H1 (cell line): ENCODE results near the gene PPP1R15B. TPM values are rescaled to one million over a fixed set of nuclear protein-coding genes. Genes with fewer than 3 reads are reported as not detected.
A peak's percentile ranks its signal among the peaks of the same experiment; 100 is the strongest.

Experiments
- CTCF ChIA-PET: fragments of 300-600 bp; sonication (Branson Sonifier 250); formaldehyde crosslinking; loops from one replicate; lab custom pipeline; 2021; ENCODE audit not compliant: partially characterized antibody; lab: Charles Lee
- POLR2A ChIA-PET: fragments of 300-600 bp; sonication (Branson Sonifier 250); formaldehyde crosslinking; loops from one replicate; lab custom pipeline; 2021; ENCODE audit warnings: inconsistent platforms; ENCODE audit not compliant: partially characterized antibody; lab: Charles Lee
- DNase-seq, 2 experiments: peaks; one replicate each; pipeline versions ENCODE4 v3.0.0 to v3.0.0-alpha.2; 2010 to 2022; ENCODE audit warnings: low spot score in 2 of 2, low read depth in 1 of 2, mixed read lengths in 1 of 2
- FAIRE-seq: peaks from 2 replicates; lab custom pipeline; 2011; peaks lifted over from hg19 to GRCh38; lab: Jason Lieb, UNC
- H2AFZ ChIP-seq: 2 replicates; pipeline ENCODE4 v1.8.1; 2012; ENCODE audit warnings: low read length, inconsistent platforms
- H2AK5ac ChIP-seq: 2 replicates; pipeline ENCODE4 v1.6.1; 2013; ENCODE audit warnings: low read depth, low read length
- H2BK120ac ChIP-seq: replicated peaks from 2 replicates; pipeline ENCODE3; 2013; ENCODE audit warnings: low read depth, low read length, inconsistent platforms
- H2BK12ac ChIP-seq: 2 replicates; pipeline ENCODE4 v1.6.1; 2013; ENCODE audit warnings: low read depth, low read length
- H2BK15ac ChIP-seq: 2 replicates; pipeline ENCODE4 v1.6.1; 2013; ENCODE audit warnings: low read length
- H2BK20ac ChIP-seq: 2 replicates; pipeline ENCODE4 v1.6.1; 2013; ENCODE audit warnings: low read length
- H2BK5ac ChIP-seq: 2 replicates; pipeline ENCODE4 v1.6.1; 2013; ENCODE audit warnings: low read depth, low read length
- H3K14ac ChIP-seq: 2 replicates; pipeline ENCODE4 v1.6.1; 2013; ENCODE audit warnings: inconsistent platforms; ENCODE audit not compliant: insufficient read length
- H3K18ac ChIP-seq: 2 replicates; pipeline ENCODE4 v1.6.1; 2013; ENCODE audit warnings: low read length; ENCODE audit errors: extremely low read depth
- H3K23ac ChIP-seq: 2 replicates; pipeline ENCODE4 v1.6.1; 2013; ENCODE audit warnings: inconsistent platforms; ENCODE audit not compliant: insufficient read length
- H3K23me2 ChIP-seq: 2 replicates; pipeline ENCODE4 v1.6.1; 2013; ENCODE audit warnings: low read depth, low read length
- H3K27ac ChIP-seq: 2 replicates; pipeline ENCODE4 v1.6.1; 2011; ENCODE audit warnings: low read depth, low read length, inconsistent platforms
- H3K27me3 ChIP-seq, 4 experiments: replicated peaks in 1 of 4; 1 replicate in 1 of 4; 2 replicates in 3 of 4; pipeline versions ENCODE4 v1.6.1 to v1.8.1; 2011 to 2013; ENCODE audit warnings: low read length in 3 of 4, mild to moderate bottlenecking in 3 of 4, inconsistent platforms in 2 of 4, mixed read lengths in 2 of 4, moderate library complexity in 1 of 4; ENCODE audit not compliant: control insufficient read depth in 3 of 4, insufficient read depth in 3 of 4; ENCODE audit errors: extremely low read depth in 1 of 4
- H3K36me3 ChIP-seq, 4 experiments: 2 replicates each; pipeline versions ENCODE4 v1.6.1 to v1.8.1; 2011 to 2013; ENCODE audit warnings: mild to moderate bottlenecking in 4 of 4, low read length in 3 of 4, moderate library complexity in 2 of 4, control low read depth in 1 of 4, inconsistent platforms in 1 of 4; ENCODE audit not compliant: insufficient read depth in 4 of 4, control insufficient read depth in 2 of 4
- H3K4ac ChIP-seq: replicated peaks from 2 replicates; pipeline ENCODE3; 2013; ENCODE audit warnings: low read length, low read depth, mixed read lengths, inconsistent platforms; ENCODE audit not compliant: insufficient read length
- H3K4me1 ChIP-seq, 4 experiments: replicated peaks in 1 of 4; 1 replicate in 1 of 4; 2 replicates in 3 of 4; pipeline versions ENCODE4 v1.6.1 to v1.8.1; 2011 to 2013; ENCODE audit warnings: low read length in 3 of 4, inconsistent platforms in 2 of 4, mixed read lengths in 1 of 4; ENCODE audit not compliant: insufficient read depth in 4 of 4, control insufficient read depth in 3 of 4
- H3K4me2 ChIP-seq, 2 experiments: 2 replicates each; pipeline versions ENCODE4 v1.6.1 to v1.8.1; 2011 to 2013; ENCODE audit warnings: low read depth in 2 of 2, low read length in 2 of 2, control low read depth in 1 of 2, inconsistent platforms in 1 of 2, mild to moderate bottlenecking in 1 of 2; ENCODE audit not compliant: insufficient read depth in 1 of 2
- H3K4me3 ChIP-seq, 4 experiments: fragments of 200-600, 300-600 bp in 1 of 4; sonication (generic), shearing (Covaris generic), sonication (Bioruptor Twin) in 1 of 4; 2 replicates each; pipeline versions ENCODE4 v1.5.1 to v1.8.1; 2011 to 2016; ENCODE audit warnings: low read length in 4 of 4, low read depth in 3 of 4, control low read depth in 2 of 4, inconsistent platforms in 2 of 4, mild to moderate bottlenecking in 2 of 4, mixed read lengths in 1 of 4, moderate library complexity in 1 of 4; ENCODE audit not compliant: insufficient read depth in 2 of 4; ENCODE audit errors: extremely low read depth in 1 of 4
- H3K56ac ChIP-seq: replicated peaks from 2 replicates; pipeline ENCODE3; 2013; ENCODE audit warnings: low read depth, mild to moderate bottlenecking, mixed read lengths, low read length, inconsistent platforms; ENCODE audit not compliant: insufficient read length
- H3K79me1 ChIP-seq: 2 replicates; pipeline ENCODE4 v1.6.1; 2013; ENCODE audit warnings: low read depth, low read length, control low read depth
- H3K79me2 ChIP-seq, 2 experiments: 2 replicates each; pipeline versions ENCODE4 v1.6.1 to v1.8.1; 2012 to 2013; ENCODE audit warnings: low read length in 2 of 2, mild to moderate bottlenecking in 2 of 2, inconsistent platforms in 1 of 2; ENCODE audit not compliant: insufficient read depth in 2 of 2, control insufficient read depth in 1 of 2
- H3K9ac ChIP-seq, 4 experiments: replicated peaks in 1 of 4; 1 replicate in 1 of 4; 2 replicates in 3 of 4; pipeline versions ENCODE4 v1.6.1 to v1.8.1; 2011 to 2013; ENCODE audit warnings: low read depth in 3 of 4, low read length in 3 of 4, control low read depth in 2 of 4, mild to moderate bottlenecking in 2 of 4, moderate library complexity in 2 of 4, inconsistent platforms in 1 of 4; ENCODE audit errors: extremely low read depth in 1 of 4
- H3K9me3 ChIP-seq, 2 experiments: 2 replicates each; pipeline versions ENCODE4 v1.6.1 to v1.8.1; 2012 to 2013; ENCODE audit warnings: mild to moderate bottlenecking in 2 of 2, moderate library complexity in 2 of 2, control low read depth in 1 of 2, inconsistent platforms in 1 of 2, low read depth in 1 of 2, low read length in 1 of 2, mixed read lengths in 1 of 2; ENCODE audit not compliant: insufficient read depth in 2 of 2
- H4K20me1 ChIP-seq, 2 experiments: replicated peaks in 1 of 2; 2 replicates each; pipeline versions ENCODE3 to v1.8.1; 2011 to 2013; ENCODE audit warnings: inconsistent platforms in 2 of 2, low read length in 2 of 2, mild to moderate bottlenecking in 1 of 2; ENCODE audit not compliant: insufficient read depth in 2 of 2, control insufficient read depth in 1 of 2
- H4K5ac ChIP-seq: 2 replicates; pipeline ENCODE4 v1.6.1; 2013; ENCODE audit warnings: low read length, low read depth, mixed read lengths, inconsistent platforms; ENCODE audit not compliant: insufficient read length
- H4K8ac ChIP-seq: 2 replicates; pipeline ENCODE4 v1.8.0; 2013; ENCODE audit warnings: mild to moderate bottlenecking, moderate library complexity, low read length, inconsistent platforms; ENCODE audit not compliant: insufficient read depth; ENCODE audit errors: extremely low read depth
- H4K91ac ChIP-seq: replicated peaks from 2 replicates; pipeline ENCODE3; 2013; ENCODE audit warnings: low read length, mixed read lengths, inconsistent platforms; ENCODE audit not compliant: insufficient read length
- CEBPB ChIP-seq: IDR thresholded peaks from 2 replicates; pipeline ENCODE4 v1.6.1; 2012; ENCODE audit warnings: low read depth, low read length
- CHD2 ChIP-seq: IDR thresholded peaks from 2 replicates; pipeline ENCODE4 v1.6.1; 2012; ENCODE audit warnings: low read length, improper control_type of control experiment
- FOSL1 ChIP-seq: IDR thresholded peaks from 2 replicates; pipeline ENCODE4 v1.6.1; 2011; ENCODE audit warnings: mild to moderate bottlenecking, low read depth, low read length, moderate library complexity; ENCODE audit not compliant: insufficient read depth
- HDAC2 ChIP-seq, 2 experiments: fragments of 300-600 bp in 1 of 2; sonication (generic) in 1 of 2; IDR thresholded peaks; 2 replicates each; pipeline ENCODE4 v1.6.1; 2011 to 2012; ENCODE audit warnings: low read depth in 2 of 2, low read length in 2 of 2, mild to moderate bottlenecking in 2 of 2, moderate library complexity in 2 of 2, borderline replicate concordance in 1 of 2, inconsistent platforms in 1 of 2
- HDAC6 ChIP-seq: IDR thresholded peaks from one replicate; pipeline ENCODE4 v1.7.1; 2012; ENCODE audit warnings: low read depth, mild to moderate bottlenecking, inconsistent platforms, low read length, moderate library complexity
- NRF1 ChIP-seq: IDR thresholded peaks from 2 replicates; pipeline ENCODE4 v1.6.1; 2011; ENCODE audit warnings: mild to moderate bottlenecking, low read depth, low read length, improper control_type of control experiment
- POLR2AphosphoS5 ChIP-seq: IDR thresholded peaks from 2 replicates; pipeline ENCODE4 v1.6.1; 2011; ENCODE audit warnings: low read depth, low read length
- RXRA ChIP-seq: IDR thresholded peaks from 2 replicates; pipeline ENCODE4 v1.6.1; 2011; ENCODE audit warnings: low read depth, mild to moderate bottlenecking, low read length, moderate library complexity; ENCODE audit not compliant: insufficient read depth
- SP4 ChIP-seq: IDR thresholded peaks from 2 replicates; pipeline ENCODE4 v1.6.1; 2012; ENCODE audit warnings: low read length, inconsistent platforms
- TBP ChIP-seq: IDR thresholded peaks from 2 replicates; pipeline ENCODE4 v1.6.1; 2011; ENCODE audit warnings: low read depth, low read length, improper control_type of control experiment
- TCF12 ChIP-seq: IDR thresholded peaks from 2 replicates; pipeline ENCODE4 v1.6.1; 2011; ENCODE audit warnings: low read depth, mild to moderate bottlenecking, low read length
- TEAD4 ChIP-seq: IDR thresholded peaks from 2 replicates; pipeline ENCODE4 v1.6.1; 2012; ENCODE audit warnings: low read depth, low read length, inconsistent platforms, mixed read lengths
- WGBS, 2 experiments: shearing (Covaris generic) in 1 of 2; methylation state at CpG; one replicate each; pipeline versions ENCODE4 v1.1.6 to v1.1.7; 2013 to 2015; ENCODE audit warnings: low lambda C conversion rate in 2 of 2, mixed read lengths in 2 of 2, inconsistent platforms in 1 of 2, low coverage in 1 of 2, missing lambda C conversion rate in 1 of 2; ENCODE audit not compliant: insufficient replicate concordance in 2 of 2, insufficient coverage in 1 of 2, insufficient read length in 1 of 2; ENCODE audit errors: extremely low coverage in 1 of 2, missing lambda C conversion rate in 1 of 2; 5-methylcytosine and 5-hydroxymethylcytosine counted together
- polyA plus RNA-seq, 7 experiments: library from polyadenylated mRNA; depleted of rRNA in 3 of 7; stranded (reverse) in 5 of 7; unstranded in 2 of 7; fragments of >200 nt in 5 of 7; fragments of 200-250 nt in 2 of 7; gene quantifications; 1 replicate in 5 of 7; 2 replicates in 1 of 7; 4 replicates in 1 of 7; pipeline versions ENCODE4 v1.2.1 to v1.2.3, GENCODE V29; 2011 to 2013; ENCODE audit warnings: missing spikeins in 2 of 7, mixed read lengths in 2 of 7
- total RNA-seq: library from RNA; stranded (reverse); fragmentation: NEBNext Ultra II Directional; extraction: Animal tissue kit (Norgen Biotek cat#: 25700); gene quantifications from 2 replicates; pipeline ENCODE4 v1.2.1, GENCODE V29; 2021

PPP1R15B gene
- total and polyA plus RNA-seq, 2 of the 8 experiments (the other 6 are each of a cell fraction or from before 2014, with no cell fraction given), result 14.4 to 72.2 TPM

- Histone ChIP-seq H3K79me1 (no peaks in the 10 kb centered on the region), H2BK20ac (no peak overlapping the region), H3K4me2 (no peak overlapping the region), H2AK5ac (no peak overlapping the region), H2BK15ac (no peak overlapping the region), H3K27me3 (no peaks in the 10 kb centered on the region), H4K20me1 (no peaks in the 10 kb centered on the region), H3K4ac (no peak overlapping the region), H2BK5ac (no peak overlapping the region), H2AFZ (no peak overlapping the region), H3K56ac (no peak overlapping the region), H3K27ac (no peak overlapping the region; the same call in 1 of the 2 replicates), H2BK120ac (no peak overlapping the region), H3K4me1 (no peaks in the 10 kb centered on the region), H3K9me3 (no peaks in the 10 kb centered on the region), H3K18ac (no peak overlapping the region), H3K14ac (no peak overlapping the region), H3K23me2 (no peaks in the 10 kb centered on the region), H3K23ac (no peak overlapping the region), H3K9ac (no peak overlapping the region), H4K91ac (no peak overlapping the region), H4K5ac (no peak overlapping the region), H3K4me3 (no peak overlapping the region), H4K8ac (no peak overlapping the region), H3K36me3 (peaks cover 0 to 20% (median 7%) of the 10 kb centered on the region in 4 experiments; a peak in 4 of 8 replicates), H3K79me2 (peaks cover 0 to 6% of the 10 kb centered on the region in 2 experiments; a peak in 1 of 4 replicates), H2BK12ac (no peak overlapping the region)
- peak; percentile 74 to 82 for DNase-seq
- CTCF ChIA-PET, result interaction anchor here (0.5 to 3.1 kb wide), 70 partner anchors 11 to 1222 kb away, joined by 3 to 48 read pairs (median 4); partner anchors contain the start of genes GOLT1A, PIK3C2B, PLEKHA6 and REN
- POLR2A ChIA-PET, result interaction anchor here (0.7 to 3.8 kb wide), 11 partner anchors 11 to 220 kb away, joined by 3 to 30 read pairs (median 3); partner anchors contain the start of gene MDM4
- WGBS, 2 experiments, result 66% methylated on average over 7 of the region's 7 CpGs; no CpG with 5 or more reads in 1 of the 2 experiments
- FAIRE-seq, result peak; percentile 79
- TF ChIP-seq SP4 (0 out of 2 replicates have a peak, but pooled peaks have one; percentile 45), TCF12 (peak; percentile 96), RXRA (no peak), NRF1 (no peak), TEAD4 (peak; percentile 52; the same call in 1 of the 2 replicates), POLR2AphosphoS5 (no peak), HDAC2 (IDR thresholded peaks at IDR 0.05; ENCODE audit: borderline replicate concordance in 1 of 2, low read depth in 2 of 2, low read length in 2 of 2) (no peak), FOSL1 (no peak), CHD2 (peak; percentile 36; the same call in 1 of the 2 replicates), CEBPB (no peak), HDAC6 (no peak), TBP (no peak)
Observed at GRCh38 chr1:204398197-204399125, 13.2 kb downstream of the PPP1R15B start.
